ENCODE data around the gene MYO5C.
A peak's percentile ranks its signal among the peaks of the same experiment; 100 is the strongest.
"Not testable (repeated sequence)": the region's sequence is repeated elsewhere in the genome, so short reads cannot be mapped to it uniquely, and the experiment has no call there.

MYO5C gene

DNA sequence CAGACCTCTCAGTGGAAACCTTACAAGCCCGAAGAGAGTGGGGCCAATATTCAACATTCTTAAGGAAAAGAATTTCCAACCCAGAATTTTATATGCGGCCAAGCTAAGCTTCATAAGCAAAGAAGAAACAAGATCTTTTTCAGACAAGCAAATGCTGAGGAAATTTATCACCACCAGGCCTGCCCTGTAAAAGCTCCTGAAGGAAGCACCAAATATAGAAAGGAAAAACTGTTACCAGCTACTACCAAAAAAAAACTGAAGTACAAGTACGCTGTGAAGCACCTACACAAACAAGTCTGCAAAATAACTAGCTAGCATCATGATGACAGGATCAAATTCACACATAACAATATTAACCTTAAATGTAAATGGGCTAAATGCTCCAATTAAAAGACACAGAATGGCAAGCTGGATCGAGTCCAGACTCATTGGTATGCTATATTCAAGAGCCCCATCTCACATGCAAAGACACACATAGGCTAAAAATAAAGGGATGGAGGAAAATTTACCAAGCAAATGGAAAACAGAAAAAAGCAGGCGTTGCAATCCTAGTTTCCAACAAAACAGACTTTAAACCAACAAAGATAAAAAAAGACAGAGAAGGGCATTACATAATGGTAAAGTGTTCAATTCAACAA lies 130.0 kb downstream of the MYO5C start:
- not testable (repeated sequence) for DNase-seq

DNA sequence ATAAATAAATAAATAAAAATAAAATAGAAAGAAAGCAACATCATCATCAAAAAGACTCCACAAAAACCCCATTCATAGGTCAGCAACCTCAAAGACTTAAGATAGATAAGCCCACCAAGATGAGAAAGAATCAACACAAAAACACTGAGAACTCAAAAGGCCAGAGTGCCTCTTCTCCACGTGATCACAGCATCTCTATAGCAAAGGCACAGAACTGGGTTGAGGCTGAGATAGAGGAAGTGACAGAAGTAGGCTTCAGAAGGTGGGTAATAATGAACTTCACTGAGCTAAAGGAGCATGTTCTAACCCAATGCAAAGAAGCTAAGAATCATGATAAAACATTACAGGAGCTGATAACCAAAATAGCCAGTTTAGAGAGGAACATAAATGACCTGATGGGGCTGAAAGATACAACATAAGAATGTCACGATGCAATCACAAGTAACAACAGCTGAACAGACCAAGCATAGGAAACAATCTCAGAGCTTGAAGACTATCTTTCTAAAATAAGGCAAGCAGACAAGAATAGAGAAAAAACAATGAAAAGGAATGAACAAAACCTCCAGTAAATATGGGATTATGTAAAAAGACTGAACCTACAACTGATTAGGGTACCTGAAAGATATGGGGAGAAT lies 130.9 kb downstream of the MYO5C start:
- no peak for DNase-seq

DNA sequence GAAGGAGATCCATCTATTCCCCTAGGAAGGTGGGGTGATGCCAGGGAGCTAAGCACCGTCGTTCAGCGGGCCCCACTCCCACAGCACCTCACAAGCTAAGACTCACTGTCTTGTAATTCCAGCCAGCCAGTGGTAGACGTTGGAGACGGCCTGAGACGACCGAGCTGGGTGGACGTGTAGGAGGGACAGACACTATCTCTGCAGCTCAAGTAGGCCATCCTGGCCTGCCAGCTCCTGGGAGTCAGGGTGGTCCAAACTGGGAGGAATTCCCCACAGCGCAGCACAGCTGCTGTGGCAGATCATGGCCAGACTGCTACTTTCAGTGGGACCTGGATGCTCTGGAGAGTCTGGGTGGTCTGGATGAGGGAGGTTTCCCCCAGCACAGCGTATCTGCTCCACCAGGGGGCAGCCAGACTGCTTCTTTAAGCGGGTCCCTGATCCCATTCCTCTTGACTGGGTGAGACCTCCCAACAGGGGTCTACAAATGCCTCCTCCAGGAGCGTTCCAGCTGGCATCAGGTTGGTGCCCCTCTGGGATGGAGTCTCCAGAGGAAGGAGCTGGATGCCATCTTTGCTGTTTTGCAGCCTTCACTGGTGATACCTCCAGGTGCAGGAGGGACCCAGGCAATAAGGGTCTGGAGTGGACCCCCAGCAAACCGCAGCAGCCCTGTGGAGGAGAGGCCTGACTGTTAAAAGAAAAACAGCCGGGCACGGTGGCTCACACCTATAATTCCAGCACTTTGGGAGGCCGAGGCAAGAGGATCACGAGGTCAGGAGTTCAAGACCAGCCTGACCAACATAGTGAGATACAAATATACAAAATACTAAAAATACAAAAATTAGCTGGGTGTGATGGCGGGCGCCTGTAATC lies 132.0 kb downstream of the MYO5C start:
- no peak for DNase-seq

DNA sequence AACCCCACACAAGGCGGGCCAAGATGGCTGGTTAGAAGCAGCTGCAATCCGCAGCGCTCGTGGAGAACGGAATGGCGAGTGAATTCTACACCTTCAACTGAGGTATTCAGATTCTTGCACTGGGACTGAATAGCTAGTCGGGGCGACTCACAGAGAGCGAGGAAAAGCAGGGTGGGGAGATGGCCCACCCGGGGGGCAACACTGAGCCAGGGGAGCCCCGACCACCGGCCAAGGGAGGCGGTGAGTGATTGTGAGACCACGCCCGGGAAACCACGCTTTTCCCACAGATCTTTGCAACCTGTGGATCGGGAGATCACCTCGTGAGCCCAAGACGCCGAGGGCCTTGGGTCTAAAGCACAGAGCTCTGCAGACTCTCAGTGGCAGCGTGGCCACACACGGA lies 132.7 kb downstream of the MYO5C start:
- DNase-seq = no peak

- no peak for DNase-seq
Observed at GRCh38 chr15:52162260-52162659, 133.3 kb downstream of the MYO5C start.

DNA sequence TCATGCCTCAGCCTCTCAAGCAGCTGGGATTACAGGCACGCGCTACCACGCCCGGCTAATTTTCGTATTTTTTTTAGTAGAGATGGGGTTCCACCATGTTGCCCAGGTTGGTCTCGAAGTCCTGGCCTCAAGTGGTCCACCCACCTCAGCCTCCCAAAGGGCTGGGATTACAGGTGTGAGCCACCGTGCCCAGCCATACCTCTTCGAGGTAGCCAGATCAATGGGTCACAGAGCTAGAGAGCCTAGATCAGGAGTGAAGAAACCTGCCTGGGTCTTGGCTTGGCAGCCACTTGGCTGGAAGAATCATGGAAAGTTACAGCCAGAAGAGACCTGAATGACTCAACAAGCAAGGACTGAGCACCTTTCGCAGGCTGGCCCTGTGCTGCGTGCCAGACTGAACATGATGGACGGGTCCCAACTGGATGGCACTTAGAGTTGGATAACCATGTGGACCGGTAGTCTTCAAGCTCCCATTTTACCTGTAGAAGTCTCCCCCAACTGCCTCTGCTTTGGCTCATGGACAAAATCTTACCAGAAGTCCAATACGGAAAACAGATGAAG lies 134.1 kb downstream of the MYO5C start:
- DNase-seq = no peak

GRCh38 chr15:52159645-52160044 lies 136.0 kb downstream of the MYO5C start:
- no peak for DNase-seq

DNA sequence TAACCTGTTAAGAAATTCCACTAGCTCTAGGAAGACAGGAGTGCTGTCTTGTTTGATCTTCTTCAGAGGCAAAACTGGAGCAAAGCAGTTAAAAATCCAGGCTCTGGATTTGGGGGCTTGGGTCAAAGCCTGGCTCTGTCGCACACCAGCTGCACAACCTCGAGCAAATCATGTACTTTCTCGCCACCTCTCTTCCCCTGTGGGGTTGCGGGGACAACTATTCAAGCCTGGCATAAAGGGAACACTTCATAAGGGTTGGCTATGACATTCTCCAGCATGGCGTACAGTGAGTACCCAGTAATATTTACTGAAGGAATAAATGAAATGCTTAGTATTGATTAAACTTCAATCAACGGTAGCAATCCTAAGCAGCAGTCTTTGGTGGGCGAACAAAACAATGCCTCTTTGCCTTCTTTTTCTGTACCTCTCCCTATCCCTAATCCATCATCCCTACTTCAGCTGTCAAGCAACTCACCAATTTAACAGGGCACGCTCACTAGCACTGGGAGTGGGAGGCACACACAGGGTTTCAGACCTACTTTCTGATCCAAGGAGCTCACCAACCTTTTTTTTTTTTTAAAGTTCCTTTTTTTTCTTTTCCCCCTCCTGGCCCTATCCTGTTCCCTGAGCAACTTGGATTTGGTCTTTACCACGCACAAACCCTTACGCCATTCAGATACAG lies 137.4 kb downstream of the MYO5C start:
- DNase-seq = no peak

- DNase-seq = no peak
Observed at GRCh38 chr15:52155878-52156277, 139.7 kb downstream of the MYO5C start.

DNA sequence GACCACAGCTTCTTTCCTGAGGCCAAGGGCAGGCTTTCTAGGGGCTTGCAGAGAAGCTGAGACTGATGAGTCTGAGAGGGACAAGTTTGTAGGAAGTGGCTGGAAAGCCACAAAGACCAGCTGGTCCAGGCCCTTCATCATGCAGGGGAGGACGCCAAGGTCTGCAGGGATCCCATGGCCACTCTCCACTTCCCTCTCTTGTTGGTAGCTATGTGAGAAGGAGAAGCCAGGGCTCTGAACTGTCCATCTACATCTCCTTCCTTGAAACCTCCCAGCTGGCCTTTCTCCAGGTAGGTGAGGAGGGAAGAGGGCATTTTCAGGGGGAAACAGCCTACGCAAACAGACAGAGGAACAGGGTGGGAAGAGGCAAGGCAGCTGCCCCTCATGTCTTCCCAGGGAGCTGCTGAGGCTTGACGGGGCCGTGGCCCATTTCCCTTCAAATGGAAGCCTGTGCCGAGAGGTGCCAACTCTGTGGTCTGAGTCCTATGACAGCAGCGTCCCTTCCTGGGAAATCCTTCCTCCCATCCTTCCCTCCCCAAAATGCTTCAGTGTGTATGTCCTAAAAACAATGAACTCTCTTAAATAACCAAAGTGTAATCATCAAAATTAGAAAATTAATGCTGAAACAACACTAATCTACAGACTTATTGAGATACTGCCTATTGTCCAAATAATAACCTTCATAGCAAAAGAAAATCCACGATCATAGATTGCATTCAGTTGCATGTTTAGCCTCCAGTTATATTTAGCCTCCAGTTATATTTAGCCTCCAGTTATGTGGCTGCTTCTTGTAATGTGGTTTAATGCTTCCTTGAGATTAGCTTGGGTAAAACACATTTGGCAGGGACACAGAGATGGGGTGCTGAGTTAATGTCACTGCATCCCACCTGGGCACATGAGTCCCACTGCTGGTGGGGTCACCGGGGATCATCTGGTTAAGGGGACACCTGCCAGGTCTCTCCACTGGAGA lies 140.4 kb downstream of the MYO5C start:
- DNase-seq = no peak

- peak; percentile 68 for DNase-seq
Observed at GRCh38 chr15:52153900-52154895, 141.4 kb downstream of the MYO5C start.

GRCh38 chr15:52151353-52151752 lies 144.3 kb downstream of the MYO5C start:
- no peak for DNase-seq

DNA sequence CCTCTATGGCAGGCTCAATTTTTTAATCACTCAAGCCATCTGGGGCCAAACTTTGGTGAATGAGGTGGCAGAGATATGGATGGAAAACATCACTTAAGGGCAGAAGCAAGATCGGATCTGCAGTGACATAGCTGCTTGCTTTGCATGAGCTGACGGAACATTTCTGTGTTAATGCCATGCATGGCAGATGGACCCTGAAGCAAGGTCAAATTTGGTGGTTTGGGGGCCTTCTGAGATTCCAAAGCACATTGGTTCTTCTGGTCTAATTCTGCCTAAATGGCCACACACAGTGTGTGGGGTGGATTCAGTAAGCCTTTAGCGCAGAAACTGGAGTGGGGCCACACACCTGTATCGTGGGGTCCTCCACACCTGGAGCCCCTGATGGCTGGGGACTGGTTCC lies 144.7 kb downstream of the MYO5C start:
- no peak for DNase-seq

GRCh38 chr15:52150043-52150825 lies 145.4 kb downstream of the MYO5C start:
- no peak for DNase-seq

GRCh38 chr15:52148403-52148802 lies 147.2 kb downstream of the MYO5C start:
- no peak for DNase-seq

DNA sequence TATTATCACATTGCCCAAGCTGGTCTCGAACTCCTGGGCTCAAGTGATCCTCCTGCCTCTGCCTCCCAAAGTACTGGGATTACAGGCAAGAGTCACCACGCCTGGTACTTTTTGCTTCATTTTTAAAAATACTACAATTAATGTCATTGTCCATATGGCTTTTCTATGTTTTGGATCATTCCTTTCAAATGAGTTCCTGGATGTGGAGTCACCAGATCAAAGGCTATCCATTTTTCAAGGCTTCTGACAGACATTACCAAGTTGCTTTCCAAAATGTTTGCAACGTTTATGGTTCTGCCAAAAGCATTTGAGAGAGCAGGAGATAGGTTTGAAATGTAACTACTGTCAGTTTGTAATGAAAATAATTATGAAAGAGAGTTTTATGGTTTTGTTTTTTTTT lies 148.8 kb downstream of the MYO5C start:
- DNase-seq = no peak

DNA sequence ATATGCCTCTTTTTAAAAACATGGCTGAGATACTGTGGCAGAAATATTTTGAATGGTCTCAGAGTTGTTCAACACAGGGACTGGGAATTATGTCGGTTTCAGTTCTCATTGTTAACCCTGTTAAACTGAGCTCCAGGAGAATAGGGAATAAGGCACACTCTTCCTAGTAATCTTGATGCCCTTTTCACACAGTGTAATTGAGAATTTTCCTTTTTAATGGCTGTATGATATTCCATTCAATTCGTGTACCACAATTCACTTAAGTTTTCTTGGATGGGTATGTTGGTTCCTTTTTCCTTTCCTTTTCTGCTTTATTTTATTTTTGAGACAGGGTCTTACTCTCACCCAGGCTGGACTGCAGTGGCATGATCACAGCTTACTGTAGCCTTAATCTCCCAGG lies 149.3 kb downstream of the MYO5C start:
- DNase-seq = no peak

DNA sequence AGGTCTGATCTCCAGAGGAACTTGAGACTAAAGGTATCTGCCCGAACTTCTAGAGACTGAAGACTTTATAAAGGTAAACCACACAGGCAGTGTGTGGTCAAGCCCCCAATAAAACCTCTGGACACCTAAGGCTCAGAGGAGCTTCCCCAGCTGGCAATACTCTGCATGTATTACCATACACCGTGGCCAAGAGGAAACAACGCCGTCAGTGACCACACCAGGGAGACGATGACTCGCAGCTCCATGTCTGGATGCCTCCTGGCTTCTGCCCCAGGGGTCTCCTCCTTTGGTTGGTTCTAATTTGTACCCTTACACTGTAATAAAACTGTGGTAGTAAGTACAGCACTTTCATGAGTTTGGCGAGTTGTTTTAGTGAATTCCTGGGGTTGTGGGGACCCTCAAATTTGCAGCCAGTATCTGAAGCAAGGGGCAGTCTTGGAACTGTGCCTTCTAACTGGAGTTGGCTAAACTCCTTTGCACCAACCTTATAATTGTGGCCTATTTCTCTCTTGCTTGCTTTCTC lies 150.9 kb downstream of the MYO5C start:
- no peak for DNase-seq

DNA sequence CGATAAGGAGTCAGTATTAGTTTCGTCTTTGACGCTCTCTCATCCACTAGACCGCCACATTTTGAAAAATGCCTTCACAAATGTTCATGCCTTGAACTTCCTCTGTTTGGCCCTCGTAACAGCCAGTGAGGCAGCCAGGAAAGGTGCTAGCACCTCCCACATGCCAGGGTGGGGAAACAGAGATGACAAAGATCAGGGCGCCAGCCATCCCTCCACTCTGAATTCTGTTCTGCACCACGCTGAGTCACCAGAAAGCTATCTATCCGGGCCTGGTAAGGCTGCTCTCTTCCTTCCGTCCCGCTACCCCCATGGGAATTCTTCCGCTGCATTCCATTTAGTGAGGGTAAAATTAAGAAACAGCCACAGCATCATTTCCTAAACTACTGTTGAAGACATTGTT lies 151.7 kb downstream of the MYO5C start:
- no peak for DNase-seq
